ENCODE measurements around the gene SETD2.

The SETD2 gene

GRCh38 chr3:47006145-47006651, 157.7 kb downstream of the SETD2 start:
- no peak for DNase-seq

DNA sequence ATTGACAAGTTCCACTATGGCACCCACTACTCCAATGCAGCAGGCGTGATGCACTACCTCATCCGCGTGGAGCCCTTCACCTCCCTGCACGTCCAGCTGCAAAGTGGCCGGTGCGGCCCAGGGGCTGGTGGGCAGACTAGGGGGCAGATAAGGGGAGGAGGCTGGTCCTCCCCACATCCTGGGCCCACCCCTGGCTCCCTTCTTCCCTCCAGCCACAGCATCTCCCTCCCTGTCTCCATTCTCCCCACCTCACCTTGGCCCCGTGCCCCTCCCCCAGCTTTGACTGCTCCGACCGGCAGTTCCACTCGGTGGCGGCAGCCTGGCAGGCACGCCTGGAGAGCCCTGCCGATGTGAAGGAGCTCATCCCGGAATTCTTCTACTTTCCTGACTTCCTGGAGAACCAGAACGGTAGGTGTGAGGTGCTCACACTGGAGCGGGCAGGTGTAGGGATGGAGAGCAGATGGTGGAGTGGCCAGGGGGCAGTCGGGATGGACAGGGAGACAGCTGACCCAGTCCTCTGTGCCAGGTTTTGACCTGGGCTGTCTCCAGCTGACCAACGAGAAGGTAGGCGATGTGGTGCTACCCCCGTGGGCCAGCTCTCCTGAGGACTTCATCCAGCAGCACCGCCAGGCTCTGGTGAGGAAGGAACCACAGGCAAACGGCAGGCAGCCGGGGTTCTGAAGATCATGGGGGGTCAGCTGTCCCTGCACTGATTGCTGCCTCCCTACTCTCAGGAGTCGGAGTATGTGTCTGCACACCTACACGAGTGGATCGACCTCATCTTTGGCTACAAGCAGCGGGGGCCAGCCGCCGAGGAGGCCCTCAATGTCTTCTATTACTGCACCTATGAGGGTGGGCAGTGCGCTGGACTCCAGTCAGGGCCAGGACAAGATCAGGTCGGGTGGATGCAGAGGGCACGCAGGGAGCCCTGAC, 158.4 kb downstream of the SETD2 start:
- no peak for DNase-seq

GRCh38 chr3:47004369-47005211, 159.3 kb downstream of the SETD2 start:
- no peak for DNase-seq

DNA sequence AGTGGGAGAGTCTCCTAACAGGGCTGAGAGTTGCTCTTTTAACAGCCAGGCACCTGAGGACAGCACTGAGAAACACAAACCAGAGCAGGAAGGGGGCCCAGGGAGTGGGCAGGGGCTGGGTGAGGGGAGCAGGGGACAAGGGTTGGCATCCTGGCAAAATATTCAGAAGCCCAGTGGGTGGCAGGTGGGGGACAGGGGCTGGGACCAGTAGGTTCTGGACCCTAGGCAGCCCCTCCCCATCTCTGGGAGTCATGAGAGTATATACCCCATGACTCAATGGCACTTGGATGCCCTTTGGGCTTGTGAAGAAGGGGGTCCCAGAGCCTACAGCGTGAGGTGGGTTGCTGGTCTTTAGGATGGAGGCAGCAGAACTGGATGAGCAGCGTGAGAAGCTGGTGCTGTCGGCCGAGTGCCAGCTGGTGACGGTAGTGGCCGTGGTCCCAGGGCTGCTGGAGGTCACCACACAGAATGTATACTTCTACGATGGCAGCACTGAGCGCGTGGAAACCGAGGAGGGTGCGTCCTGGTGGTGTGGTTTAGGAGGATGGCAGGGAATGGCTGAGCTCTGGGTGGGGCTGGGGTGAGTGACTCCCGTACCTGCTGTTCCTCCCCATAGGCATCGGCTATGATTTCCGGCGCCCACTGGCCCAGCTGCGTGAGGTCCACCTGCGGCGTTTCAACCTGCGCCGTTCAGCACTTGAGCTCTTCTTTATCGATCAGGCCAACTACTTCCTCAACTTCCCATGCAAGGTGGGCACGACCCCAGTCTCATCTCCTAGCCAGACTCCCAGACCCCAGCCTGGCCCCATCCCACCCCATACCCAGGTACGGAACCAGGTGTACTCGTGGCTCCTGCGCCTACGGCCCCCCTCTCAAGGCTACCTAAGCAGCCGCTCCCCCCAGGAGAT, 160.2 kb downstream of the SETD2 start:
- no peak for DNase-seq

DNA sequence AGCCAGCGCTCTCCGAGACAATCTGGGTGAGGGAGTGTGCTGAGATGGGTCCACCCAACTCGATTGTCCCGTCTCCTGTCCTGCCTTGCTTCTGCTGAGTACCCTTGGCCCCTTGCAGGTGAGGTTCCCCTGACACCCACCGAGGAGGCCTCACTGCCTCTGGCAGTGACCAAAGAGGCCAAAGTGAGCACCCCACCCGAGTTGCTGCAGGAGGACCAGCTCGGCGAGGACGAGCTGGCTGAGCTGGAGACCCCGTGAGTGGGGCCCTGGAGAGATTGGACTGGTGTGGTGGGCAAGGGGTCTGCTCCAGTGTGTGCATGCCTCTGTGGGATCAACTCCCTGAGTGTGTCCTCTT, 160.9 kb downstream of the SETD2 start:
- no peak for DNase-seq

DNA sequence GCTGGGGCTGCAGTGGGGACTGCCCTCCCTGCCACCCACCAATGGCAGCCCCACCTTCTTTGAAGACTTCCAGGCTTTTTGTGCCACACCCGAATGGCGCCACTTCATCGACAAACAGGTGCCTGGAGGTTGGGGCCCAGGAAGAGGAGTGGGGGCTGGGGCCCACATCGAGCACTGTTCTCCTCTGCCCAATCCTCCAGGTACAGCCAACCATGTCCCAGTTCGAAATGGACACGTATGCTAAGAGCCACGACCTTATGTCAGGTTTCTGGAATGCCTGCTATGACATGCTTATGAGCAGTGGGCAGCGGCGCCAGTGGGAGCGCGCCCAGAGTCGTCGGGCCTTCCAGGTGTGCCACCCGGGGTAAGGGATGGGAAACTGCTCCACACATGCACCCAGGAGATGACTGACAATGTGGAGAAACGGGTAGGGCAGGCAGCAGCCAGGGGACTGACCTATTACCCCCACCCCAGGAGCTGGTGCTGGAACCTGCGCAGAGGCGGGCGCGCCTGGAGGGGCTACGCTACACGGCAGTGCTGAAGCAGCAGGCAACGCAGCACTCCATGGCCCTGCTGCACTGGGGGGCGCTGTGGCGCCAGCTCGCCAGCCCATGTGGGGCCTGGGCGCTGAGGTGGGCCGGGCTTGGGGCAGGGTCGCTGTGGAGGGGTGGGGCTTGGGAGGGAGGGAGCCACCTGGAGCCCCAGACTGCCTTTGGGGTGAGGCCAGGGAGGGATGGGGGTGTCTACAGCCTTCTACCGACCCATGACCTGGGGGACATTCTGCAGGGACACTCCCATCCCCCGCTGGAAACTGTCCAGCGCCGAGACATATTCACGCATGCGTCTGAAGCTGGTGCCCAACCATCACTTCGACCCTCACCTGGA, 161.5 kb downstream of the SETD2 start:
- no peak for DNase-seq

GRCh38 chr3:47001731-47002170, 162.2 kb downstream of the SETD2 start:
- no peak for DNase-seq

GRCh38 chr3:47000922-47001730, 162.8 kb downstream of the SETD2 start:
- DNase-seq = no peak

- DNase-seq = no peak
These were observed 163.6 kb downstream of the SETD2 start for GRCh38 chr3:47000198-47000815.

GRCh38 chr3:46999516-47000197, 164.3 kb downstream of the SETD2 start:
- no peak for DNase-seq

GRCh38 chr3:46998852-46999515, 164.9 kb downstream of the SETD2 start:
- DNase-seq = no peak

DNA sequence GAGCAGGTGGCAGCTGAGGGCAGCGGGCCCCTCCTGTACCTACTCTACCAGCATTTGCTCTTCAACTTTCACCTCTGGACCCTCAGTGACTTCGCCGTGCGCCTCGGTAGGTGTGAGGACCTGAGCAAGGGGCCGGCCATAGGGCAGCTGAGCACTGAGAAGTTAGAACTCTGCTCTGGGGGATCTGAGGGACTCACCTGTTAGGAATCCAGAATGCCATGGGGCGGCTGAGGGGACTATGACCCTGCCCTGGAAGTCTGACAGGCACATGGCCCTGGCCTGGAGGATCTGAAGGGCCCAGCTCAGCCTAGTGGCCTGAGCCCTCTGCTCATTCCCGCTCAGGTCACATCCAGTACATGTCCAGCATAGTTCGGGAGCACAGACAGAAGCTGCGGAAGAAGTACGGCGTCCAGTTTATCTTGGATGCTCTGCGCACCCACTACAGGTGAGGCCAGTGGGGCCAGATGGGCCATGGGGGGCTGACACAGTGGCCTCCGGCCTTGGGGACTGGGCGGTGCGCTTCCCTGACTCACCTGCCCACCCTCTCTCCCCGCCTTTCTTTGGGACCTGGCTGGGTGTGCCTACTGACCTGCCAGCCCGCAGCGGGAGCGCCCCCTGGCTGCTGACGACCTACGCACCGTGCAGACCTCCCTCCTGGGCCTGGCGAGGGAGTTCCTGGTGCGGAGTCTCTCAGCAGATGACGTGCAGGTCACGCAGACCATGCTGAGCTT, 165.6 kb downstream of the SETD2 start:
- DNase-seq = peak; percentile 10

GRCh38 chr3:46997453-46998091, 166.3 kb downstream of the SETD2 start:
- DNase-seq = no peak

GRCh38 chr3:46996689-46997452, 167.0 kb downstream of the SETD2 start:
- no peak for DNase-seq

DNA sequence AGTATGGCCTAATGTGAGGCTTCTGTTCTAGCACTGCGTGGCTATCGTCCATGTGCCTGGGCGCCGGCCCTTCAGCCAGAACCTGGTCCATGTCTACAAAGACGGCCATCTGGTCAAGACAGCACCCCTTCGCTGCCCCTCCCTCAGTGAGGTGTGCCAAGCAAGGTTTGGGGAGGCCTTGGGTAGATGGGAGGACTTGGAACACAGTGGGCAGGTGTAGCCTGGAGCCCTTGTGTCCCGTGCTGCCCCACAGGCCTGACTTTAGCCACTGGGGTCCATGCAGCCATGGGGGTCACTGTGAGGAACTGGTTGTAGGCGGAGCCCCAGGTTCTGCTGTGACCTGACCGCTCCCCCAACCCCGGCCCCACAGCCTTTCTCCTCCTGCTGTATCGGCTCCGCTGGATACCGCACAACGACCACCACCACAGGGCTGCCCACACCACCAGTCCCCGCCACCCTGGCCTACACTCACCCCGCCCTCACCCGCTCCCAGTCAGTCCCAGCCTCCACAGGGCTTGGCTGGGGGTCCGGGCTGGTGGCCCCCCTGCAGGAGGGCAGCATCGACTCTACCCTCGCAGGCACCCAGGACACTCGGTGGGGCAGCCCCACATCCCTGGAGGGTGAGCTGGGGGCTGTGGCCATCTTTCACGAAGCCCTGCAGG, 167.9 kb downstream of the SETD2 start:
- DNase-seq = no peak
